Uterus (tissue), 2 donors: ENCODE measurements around the gene RPL23.

Source experiments
- POLR2A ChIP-seq, 2 donors: fragments of 450-650 bp; IDR thresholded peaks; one replicate each; pipeline ENCODE4 v1.6.1; 2016; ENCODE audit warnings: antibody characterized with exemption in 2 of 2, mild to moderate bottlenecking in 1 of 2, moderate library complexity in 1 of 2
- TF ChIP-seq, protein P1 (sequence below), 4 experiments: fragments of 200-600 bp in 2 of 4; fragments of 450-650 bp in 2 of 4; sonication (generic) in 2 of 4; IDR thresholded peaks; one replicate each; pipeline ENCODE4 v1.5.1; 2016 to 2019; ENCODE audit warnings: antibody characterized with exemption in 4 of 4, mild to moderate bottlenecking in 2 of 4, moderate library complexity in 1 of 4

DNA sequence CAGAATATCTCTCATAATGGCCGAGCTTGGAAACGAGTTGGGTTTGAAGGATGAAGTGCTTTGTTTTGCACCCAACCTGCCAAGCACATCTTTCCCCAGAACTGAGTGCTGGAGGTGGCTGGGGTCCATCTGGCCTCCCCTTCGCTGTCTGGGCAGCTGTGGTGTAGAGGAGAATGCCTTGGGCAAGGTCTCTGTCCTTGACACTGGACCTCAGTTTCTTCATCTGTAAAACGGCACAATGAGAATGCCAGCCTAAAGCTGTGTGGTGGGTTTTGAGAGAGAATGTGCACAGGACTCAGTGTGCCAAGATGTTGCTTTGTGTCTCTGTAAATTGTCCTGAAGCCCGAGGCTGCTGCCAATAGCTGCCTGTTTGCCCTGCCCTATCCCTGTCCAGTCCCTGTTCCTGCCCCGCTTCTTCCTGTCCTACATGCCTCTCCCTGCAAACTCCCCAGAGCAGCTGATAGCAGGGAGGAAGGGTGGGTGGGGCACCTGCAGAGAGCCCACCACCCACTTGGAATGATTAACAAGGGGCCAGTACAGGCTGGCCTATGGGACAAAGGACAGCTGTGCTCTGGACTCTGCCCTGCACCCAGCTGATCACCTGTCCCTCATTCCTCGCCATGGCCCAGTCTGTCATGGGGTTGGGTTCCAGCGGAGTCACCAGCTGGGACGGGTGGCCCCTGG is 31.7 kb upstream of the RPL23 start:
- TF ChIP-seq, protein P1, sequence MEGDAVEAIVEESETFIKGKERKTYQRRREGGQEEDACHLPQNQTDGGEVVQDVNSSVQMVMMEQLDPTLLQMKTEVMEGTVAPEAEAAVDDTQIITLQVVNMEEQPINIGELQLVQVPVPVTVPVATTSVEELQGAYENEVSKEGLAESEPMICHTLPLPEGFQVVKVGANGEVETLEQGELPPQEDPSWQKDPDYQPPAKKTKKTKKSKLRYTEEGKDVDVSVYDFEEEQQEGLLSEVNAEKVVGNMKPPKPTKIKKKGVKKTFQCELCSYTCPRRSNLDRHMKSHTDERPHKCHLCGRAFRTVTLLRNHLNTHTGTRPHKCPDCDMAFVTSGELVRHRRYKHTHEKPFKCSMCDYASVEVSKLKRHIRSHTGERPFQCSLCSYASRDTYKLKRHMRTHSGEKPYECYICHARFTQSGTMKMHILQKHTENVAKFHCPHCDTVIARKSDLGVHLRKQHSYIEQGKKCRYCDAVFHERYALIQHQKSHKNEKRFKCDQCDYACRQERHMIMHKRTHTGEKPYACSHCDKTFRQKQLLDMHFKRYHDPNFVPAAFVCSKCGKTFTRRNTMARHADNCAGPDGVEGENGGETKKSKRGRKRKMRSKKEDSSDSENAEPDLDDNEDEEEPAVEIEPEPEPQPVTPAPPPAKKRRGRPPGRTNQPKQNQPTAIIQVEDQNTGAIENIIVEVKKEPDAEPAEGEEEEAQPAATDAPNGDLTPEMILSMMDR (IDR thresholded peaks at IDR 0.05): no peak
- no peak for TF ChIP-seq POLR2A (IDR thresholded peaks at IDR 0.05)
